AG10803 (cell line): ENCODE results near the gene DAZAP1.

Experiments used
- DNase-seq: peaks from one replicate; pipeline ENCODE4 v3.0.0; 2010; ENCODE audit warnings: low read depth
- H3K4me3 ChIP-seq: 2 replicates; pipeline ENCODE4 v1.5.1; 2011; ENCODE audit warnings: mild to moderate bottlenecking, low read length, control low read depth
- TF ChIP-seq, protein P1 (sequence below): conservative IDR thresholded peaks from 2 replicates; pipeline ENCODE4 v1.5.1; 2011; ENCODE audit warnings: mild to moderate bottlenecking, low read length, control low read depth, inconsistent platforms

DAZAP1 gene

GRCh38 chr19:1390890-1391423, 16.4 kb upstream of the DAZAP1 start:
- no peak for DNase-seq
- no peak overlapping the region for H3K4me3 ChIP-seq
- TF ChIP-seq, protein P1, sequence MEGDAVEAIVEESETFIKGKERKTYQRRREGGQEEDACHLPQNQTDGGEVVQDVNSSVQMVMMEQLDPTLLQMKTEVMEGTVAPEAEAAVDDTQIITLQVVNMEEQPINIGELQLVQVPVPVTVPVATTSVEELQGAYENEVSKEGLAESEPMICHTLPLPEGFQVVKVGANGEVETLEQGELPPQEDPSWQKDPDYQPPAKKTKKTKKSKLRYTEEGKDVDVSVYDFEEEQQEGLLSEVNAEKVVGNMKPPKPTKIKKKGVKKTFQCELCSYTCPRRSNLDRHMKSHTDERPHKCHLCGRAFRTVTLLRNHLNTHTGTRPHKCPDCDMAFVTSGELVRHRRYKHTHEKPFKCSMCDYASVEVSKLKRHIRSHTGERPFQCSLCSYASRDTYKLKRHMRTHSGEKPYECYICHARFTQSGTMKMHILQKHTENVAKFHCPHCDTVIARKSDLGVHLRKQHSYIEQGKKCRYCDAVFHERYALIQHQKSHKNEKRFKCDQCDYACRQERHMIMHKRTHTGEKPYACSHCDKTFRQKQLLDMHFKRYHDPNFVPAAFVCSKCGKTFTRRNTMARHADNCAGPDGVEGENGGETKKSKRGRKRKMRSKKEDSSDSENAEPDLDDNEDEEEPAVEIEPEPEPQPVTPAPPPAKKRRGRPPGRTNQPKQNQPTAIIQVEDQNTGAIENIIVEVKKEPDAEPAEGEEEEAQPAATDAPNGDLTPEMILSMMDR: no peak

DNA sequence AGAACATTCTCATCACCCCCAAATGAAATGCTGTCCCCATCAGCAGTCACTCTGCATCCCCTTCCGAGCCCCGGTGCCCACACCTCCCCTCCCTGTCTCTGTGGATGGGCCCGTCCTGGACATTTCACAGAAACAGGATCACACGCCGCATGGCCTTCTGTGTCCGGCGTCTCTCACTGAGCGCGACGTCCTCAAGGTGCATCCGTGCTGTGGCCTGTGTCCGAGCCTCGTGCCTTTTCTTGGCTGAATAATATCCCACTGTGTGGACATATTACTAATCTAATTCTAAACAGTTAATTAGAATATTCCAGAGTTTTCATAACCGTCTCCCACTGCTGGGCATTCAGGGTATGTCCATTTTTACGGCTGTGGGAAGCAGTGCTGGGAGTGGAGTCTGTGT, 15.0 kb upstream of the DAZAP1 start:
- H3K4me3 ChIP-seq: no peak overlapping the region
- TF ChIP-seq, protein P1: no peak

DNA sequence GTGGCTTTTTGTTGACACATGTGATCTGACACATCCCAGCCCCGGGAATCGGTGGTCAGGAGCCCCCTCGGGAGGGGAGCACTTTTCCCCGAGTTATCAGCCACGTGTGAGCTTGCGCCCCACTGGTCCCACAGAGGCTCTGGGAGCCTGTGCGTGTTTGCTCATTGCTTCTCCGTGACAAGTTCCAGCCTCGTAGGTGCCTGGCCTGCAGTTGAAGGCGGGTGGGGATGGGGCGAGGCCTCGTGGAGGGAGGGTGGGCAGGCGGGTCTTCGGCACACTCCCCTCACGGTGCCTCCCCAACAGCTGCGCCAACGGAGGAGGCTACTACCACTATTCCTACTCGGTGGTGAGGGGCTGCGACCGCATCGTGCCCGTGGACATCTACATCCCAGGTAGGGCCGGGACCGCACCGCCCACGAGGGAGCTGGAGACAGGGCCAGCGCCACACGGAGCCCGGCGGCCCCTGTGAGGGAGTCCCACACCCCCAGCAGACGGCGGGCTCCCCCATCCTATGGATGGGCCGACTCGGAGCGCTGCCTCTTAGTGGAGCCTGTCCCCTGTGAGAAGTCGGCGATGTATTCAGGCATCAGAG, 14.4 kb upstream of the DAZAP1 start:
- DNase-seq: no peak

More for the DNA sequence above, 15.0 kb upstream of the DAZAP1 start:
- no peak for DNase-seq

GRCh38 chr19:1393841-1394240, 13.5 kb upstream of the DAZAP1 start:
- DNase-seq: no peak
- TF ChIP-seq, protein P1: no peak
- H3K4me3 ChIP-seq: no peak overlapping the region

More for the DNA sequence above, 14.4 kb upstream of the DAZAP1 start:
- TF ChIP-seq, protein P1: no peak
- H3K4me3 ChIP-seq: no peak overlapping the region

GRCh38 chr19:1394252-1395193, 12.9 kb upstream of the DAZAP1 start:
- no peak overlapping the region for H3K4me3 ChIP-seq
- TF ChIP-seq, protein P1: no peak
- no peak for DNase-seq

DNA sequence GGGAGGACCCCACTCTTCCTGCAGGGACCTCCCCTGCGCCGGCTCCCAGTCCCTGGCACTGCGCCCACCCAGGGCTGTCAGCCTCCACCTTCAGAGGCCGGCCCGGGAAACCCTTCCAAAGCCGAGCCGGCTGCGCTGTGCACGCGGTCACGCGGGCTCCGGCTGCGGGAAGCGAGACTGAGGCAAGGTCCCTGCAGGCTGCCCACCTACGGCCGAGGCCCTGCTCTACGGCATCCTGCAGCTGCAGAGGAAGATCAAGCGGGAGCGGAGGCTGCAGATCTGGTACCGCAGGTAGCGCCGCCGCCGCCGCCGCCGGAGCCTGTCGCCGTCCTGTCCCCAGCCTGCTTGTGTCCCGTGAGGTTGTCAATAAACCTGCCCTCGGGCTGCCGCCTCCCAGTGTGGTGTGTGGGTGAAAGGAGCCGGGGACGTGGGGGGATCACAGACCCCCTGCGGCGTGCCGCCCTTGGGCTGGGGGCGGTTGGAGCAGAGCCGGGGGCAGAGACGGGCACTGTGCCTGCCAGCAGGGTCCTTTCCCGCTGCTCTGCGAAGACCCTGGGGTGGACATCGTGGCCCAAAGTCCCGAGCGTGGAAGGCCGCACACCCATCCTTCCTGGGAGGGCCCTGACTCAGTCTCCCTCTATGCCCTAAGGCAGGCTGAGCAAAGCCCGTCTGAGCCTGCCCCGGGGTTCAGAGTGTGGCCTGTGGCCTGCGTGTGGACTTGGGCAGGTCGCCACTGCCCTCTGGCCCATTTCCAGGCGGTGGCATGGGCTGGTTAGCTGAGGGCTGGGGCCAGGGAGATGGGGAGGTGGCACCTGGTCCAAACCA, 12.0 kb upstream of the DAZAP1 start:
- TF ChIP-seq, protein P1: no peak
- DNase-seq: no peak
- H3K4me3 ChIP-seq: no peak overlapping the region
